Hepatocyte (in vitro differentiated cells): ENCODE measurements around the gene CASP8AP2. TPM values are rescaled to one million over a fixed set of nuclear protein-coding genes. Genes with fewer than 3 reads are reported as not detected.

Experiments
- DNase-seq: peaks from one replicate; pipeline ENCODE4 v3.0.0-alpha.2; 2016; ENCODE audit warnings: low spot score
- H2AFZ ChIP-seq: fragments of 200-600 bp; sonication (generic); 2 replicates; pipeline ENCODE4 v1.6.0; 2016; ENCODE audit warnings: antibody characterized with exemption, mild to moderate bottlenecking
- H3K27ac ChIP-seq: fragments of 200-600 bp; sonication (generic); 2 replicates; pipeline ENCODE4 v1.5.1; 2016; ENCODE audit warnings: mild to moderate bottlenecking
- H3K27me3 ChIP-seq: fragments of 200-600 bp; sonication (generic); 2 replicates; pipeline ENCODE4 v1.6.1; 2016
- H3K36me3 ChIP-seq: fragments of 200-600 bp; sonication (generic); replicated peaks from 2 replicates; pipeline ENCODE4 v1.5.1; 2016; ENCODE audit warnings: low read depth; ENCODE audit not compliant: insufficient read depth
- H3K4me1 ChIP-seq: fragments of 200-600 bp; sonication (generic); 2 replicates; pipeline ENCODE4 v1.5.1; 2016; ENCODE audit warnings: mild to moderate bottlenecking, moderate library complexity; ENCODE audit not compliant: insufficient read depth
- H3K4me2 ChIP-seq: fragments of 200-600 bp; sonication (generic); 2 replicates; pipeline ENCODE4 v1.6.0; 2016
- H3K4me3 ChIP-seq: fragments of 200-600 bp; sonication (generic); 2 replicates; pipeline ENCODE4 v1.5.1; 2016; ENCODE audit warnings: mild to moderate bottlenecking
- H3K79me2 ChIP-seq: fragments of 200-600 bp; sonication (generic); 2 replicates; pipeline ENCODE4 v1.6.0; 2017; ENCODE audit warnings: mild to moderate bottlenecking
- H3K9me2 ChIP-seq: fragments of 200-600 bp; sonication (generic); replicated peaks from 2 replicates; pipeline ENCODE4 v1.6.0; 2017; ENCODE audit warnings: mild to moderate bottlenecking; ENCODE audit not compliant: insufficient read depth
- H3K9me3 ChIP-seq: fragments of 200-600 bp; sonication (generic); 2 replicates; pipeline ENCODE4 v1.5.1; 2016; ENCODE audit warnings: low read depth, mild to moderate bottlenecking
- H4K20me1 ChIP-seq: fragments of 200-600 bp; sonication (generic); 2 replicates; pipeline ENCODE4 v1.6.0; 2016; ENCODE audit warnings: mild to moderate bottlenecking; ENCODE audit not compliant: insufficient read depth, poor library complexity, severe bottlenecking
- EZH2 ChIP-seq: fragments of 200-600 bp; sonication (generic); IDR thresholded peaks from 2 replicates; pipeline ENCODE4 v1.6.1; 2016; ENCODE audit warnings: antibody characterized with exemption, mild to moderate bottlenecking, borderline replicate concordance
- EZH2phosphoT487 ChIP-seq: fragments of 200-600 bp; sonication (generic); IDR thresholded peaks from one replicate; pipeline ENCODE4 v1.6.1; 2018; ENCODE audit warnings: antibody characterized with exemption, mild to moderate bottlenecking, low read depth, moderate library complexity; ENCODE audit not compliant: unreplicated experiment, severe bottlenecking
- WGBS: methylation state at CpG from one replicate; pipeline ENCODE4 v1.1.6; 2016; ENCODE audit warnings: low lambda C conversion rate; ENCODE audit errors: missing lambda C conversion rate; 5-methylcytosine and 5-hydroxymethylcytosine counted together
- polyA plus RNA-seq: library from polyadenylated mRNA; unstranded; fragments of >200 nt; fragmentation: Nextera tagmentation; extraction: Ambion mirVana; gene quantifications from 2 replicates; pipeline ENCODE4 v1.2.1, GENCODE V29; 2016
- small RNA-seq: library from RNA; depleted of rRNA; stranded (forward); fragments of <200 nt; gene quantifications from one replicate; pipeline ENCODE3, GENCODE V24; 2014
- total RNA-seq: library from RNA; depleted of rRNA; stranded (reverse); fragments of >200 nt; gene quantifications from 2 replicates; pipeline ENCODE4 v1.2.3, GENCODE V29; 2014
- TF ChIP-seq, protein P1 (sequence below): fragments of 200-600 bp; sonication (generic); IDR thresholded peaks from 2 replicates; pipeline ENCODE4 v1.5.1; 2016; ENCODE audit warnings: antibody characterized with exemption, mild to moderate bottlenecking; ENCODE audit not compliant: poor library complexity

The CASP8AP2 gene
- total and polyA plus RNA-seq, 2 experiments from 2014 or later = 8.6 to 12.0 TPM

DNA sequence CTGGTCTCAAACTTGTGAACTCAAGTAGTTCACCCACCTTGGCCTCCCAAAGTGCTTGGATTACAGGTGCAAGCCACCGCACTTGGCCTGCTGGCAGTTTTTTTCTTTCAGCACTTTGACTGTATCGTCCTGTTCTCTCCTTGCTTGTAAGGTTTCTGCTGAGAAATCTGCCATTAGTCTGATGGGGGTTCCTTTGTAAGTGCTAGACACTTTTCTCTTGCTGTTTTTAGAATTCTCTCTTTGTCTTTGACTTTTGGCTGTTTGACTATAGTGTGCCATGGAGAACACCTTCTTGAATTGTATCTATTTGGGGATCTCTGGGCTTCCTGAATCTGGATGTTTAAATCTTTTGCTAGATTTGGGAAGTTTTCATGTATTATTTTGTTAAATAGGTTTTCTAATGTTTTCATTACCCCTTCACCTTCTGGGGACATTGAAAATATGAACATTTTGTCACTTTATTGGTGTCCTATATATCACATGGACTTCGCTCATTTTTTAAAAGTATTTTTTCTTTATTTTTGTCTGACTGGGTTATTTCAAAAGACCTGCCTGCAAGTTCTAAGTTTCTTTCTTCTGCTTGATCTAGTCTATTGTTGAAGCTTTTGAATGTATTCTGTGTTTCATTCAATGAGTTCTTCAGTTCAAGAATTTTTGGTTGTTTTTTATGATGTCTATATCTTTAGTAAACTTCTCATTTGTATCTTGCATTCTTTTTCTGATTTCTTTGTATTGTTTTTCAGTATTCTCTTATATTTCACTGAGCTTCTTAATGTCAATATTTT is 86.6 kb downstream of the CASP8AP2 start:
- H3K79me2 ChIP-seq = no peaks in the 10 kb centered on the region
- H3K27ac ChIP-seq = no peak overlapping the region
- no peaks in the 10 kb centered on the region for H3K9me2 ChIP-seq
- no peaks in the 10 kb centered on the region for H3K9me3 ChIP-seq
- H3K4me2 ChIP-seq = no peak overlapping the region
- no peaks in the 10 kb centered on the region for H3K27me3 ChIP-seq
- H3K4me1 ChIP-seq = no peaks in the 10 kb centered on the region
- 98% methylated on average over 3 of the region's 3 CpGs for WGBS
- H3K36me3 ChIP-seq = no peaks in the 10 kb centered on the region
- H4K20me1 ChIP-seq = no peaks in the 10 kb centered on the region
- H2AFZ ChIP-seq = no peak overlapping the region
- DNase-seq = no peak
- TF ChIP-seq EZH2 (no peak), EZH2phosphoT487 (no peak)
- TF ChIP-seq, protein P1, sequence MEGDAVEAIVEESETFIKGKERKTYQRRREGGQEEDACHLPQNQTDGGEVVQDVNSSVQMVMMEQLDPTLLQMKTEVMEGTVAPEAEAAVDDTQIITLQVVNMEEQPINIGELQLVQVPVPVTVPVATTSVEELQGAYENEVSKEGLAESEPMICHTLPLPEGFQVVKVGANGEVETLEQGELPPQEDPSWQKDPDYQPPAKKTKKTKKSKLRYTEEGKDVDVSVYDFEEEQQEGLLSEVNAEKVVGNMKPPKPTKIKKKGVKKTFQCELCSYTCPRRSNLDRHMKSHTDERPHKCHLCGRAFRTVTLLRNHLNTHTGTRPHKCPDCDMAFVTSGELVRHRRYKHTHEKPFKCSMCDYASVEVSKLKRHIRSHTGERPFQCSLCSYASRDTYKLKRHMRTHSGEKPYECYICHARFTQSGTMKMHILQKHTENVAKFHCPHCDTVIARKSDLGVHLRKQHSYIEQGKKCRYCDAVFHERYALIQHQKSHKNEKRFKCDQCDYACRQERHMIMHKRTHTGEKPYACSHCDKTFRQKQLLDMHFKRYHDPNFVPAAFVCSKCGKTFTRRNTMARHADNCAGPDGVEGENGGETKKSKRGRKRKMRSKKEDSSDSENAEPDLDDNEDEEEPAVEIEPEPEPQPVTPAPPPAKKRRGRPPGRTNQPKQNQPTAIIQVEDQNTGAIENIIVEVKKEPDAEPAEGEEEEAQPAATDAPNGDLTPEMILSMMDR = no peak
- no peak overlapping the region for H3K4me3 ChIP-seq

DNA sequence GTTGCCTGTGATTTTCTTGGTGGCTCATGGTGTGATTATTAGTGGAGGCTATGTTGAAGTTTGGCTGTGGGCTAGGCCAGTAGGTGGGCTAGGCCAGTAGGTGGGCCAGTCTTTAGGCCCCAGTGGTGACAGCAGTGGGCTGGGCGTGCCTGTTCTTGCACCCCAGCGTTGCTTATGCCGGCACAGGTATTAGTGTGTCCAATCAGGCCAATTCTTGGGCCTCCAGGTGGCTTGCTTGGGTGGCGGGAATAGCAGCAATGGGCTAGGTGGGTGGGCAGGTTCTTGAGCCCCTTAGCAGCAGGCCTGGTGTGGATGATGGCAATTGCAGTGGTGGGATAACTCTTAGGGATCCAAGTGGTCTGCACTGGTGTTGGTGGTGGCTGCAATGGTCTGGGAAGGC is 87.5 kb downstream of the CASP8AP2 start:
- no peaks in the 10 kb centered on the region for H3K9me3 ChIP-seq
- TF ChIP-seq EZH2 (no peak), EZH2phosphoT487 (no peak)
- TF ChIP-seq, protein P1 = no peak
- no peaks in the 10 kb centered on the region for H4K20me1 ChIP-seq
- no peaks in the 10 kb centered on the region for H3K4me1 ChIP-seq
- H3K27me3 ChIP-seq = no peaks in the 10 kb centered on the region
- 100% methylated on average over 4 of the region's 4 CpGs for WGBS
- H3K4me3 ChIP-seq = no peak overlapping the region
- no peak overlapping the region for H3K4me2 ChIP-seq
- H3K27ac ChIP-seq = no peak overlapping the region
- no peaks in the 10 kb centered on the region for H3K79me2 ChIP-seq
- no peaks in the 10 kb centered on the region for H3K36me3 ChIP-seq
- DNase-seq = no peak
- no peaks in the 10 kb centered on the region for H3K9me2 ChIP-seq
- H2AFZ ChIP-seq = no peak overlapping the region

DNA sequence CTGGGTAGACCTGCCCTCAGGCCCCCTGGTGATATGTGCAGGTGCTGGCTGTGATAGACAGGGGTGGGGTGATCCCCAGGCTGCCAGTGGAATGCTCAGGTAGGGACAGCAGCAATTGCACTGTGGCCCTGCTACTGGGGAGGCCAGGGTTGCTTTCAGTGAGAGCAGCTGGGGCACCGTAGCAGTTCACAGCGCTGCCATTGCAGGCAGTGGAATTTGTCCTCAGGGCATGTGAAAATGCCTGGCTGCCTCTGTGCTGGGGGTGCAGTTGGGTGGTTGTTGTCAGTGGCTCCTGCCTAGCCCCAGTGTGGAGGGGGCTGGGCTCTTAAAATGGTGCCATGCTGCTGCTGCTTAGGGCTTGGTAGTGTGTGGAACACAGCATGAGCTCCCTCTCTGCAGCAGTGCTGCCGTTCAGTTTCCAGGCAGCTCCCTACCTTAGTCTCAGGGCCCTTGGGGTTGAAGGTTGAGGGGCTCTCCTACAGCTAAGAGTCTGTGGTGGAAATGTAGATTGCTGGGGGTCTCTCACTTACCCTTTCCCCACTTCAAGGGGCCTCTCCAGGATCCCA is 88.2 kb downstream of the CASP8AP2 start:
- H3K9me2 ChIP-seq = no peaks in the 10 kb centered on the region
- H3K4me2 ChIP-seq = no peak overlapping the region
- no peaks in the 10 kb centered on the region for H4K20me1 ChIP-seq
- no peaks in the 10 kb centered on the region for H3K9me3 ChIP-seq
- TF ChIP-seq, protein P1 = no peak
- TF ChIP-seq EZH2 (no peak), EZH2phosphoT487 (no peak)
- no peaks in the 10 kb centered on the region for H3K36me3 ChIP-seq
- H2AFZ ChIP-seq = no peak overlapping the region
- no peaks in the 10 kb centered on the region for H3K4me1 ChIP-seq
- H3K4me3 ChIP-seq = no peak overlapping the region
- no peaks in the 10 kb centered on the region for H3K79me2 ChIP-seq
- no peaks in the 10 kb centered on the region for H3K27me3 ChIP-seq
- no peak overlapping the region for H3K27ac ChIP-seq
- no peak for DNase-seq
- 58% methylated on average over 3 of the region's 3 CpGs for WGBS

Small RNAs within 50 kb of the gene (small RNA-seq; reads per million reads assigned to genes)
- not detected for gene DNAJC19P6
- gene RF00019 = not detected

Other genes with a start within 250 kb of the CASP8AP2 start
- 38.5 and 48.6 TPM in 2 replicates for gene LYRM2, start 191.1 kb upstream of the CASP8AP2 start, total RNA-seq
- gene LYRM2, start 191.1 kb upstream of the CASP8AP2 start, polyA plus RNA-seq = 66.0 and 66.3 TPM in 2 replicates
- 20.8 and 20.9 TPM in 2 replicates for gene MDN1, start 10.1 kb upstream of the CASP8AP2 start, total RNA-seq
- 8.0 and 10.8 TPM in 2 replicates for gene MDN1, start 10.1 kb upstream of the CASP8AP2 start, polyA plus RNA-seq
- gene GJA10, start 64.6 kb downstream of the CASP8AP2 start, total RNA-seq = 0.24 TPM in 1 of 2 replicates, not detected in the other
- not detected in 2 replicates for gene GJA10, start 64.6 kb downstream of the CASP8AP2 start, polyA plus RNA-seq